Measurements from ENCODE around the gene PFKFB3. TPM values are rescaled to one million over a fixed set of nuclear protein-coding genes. Genes with fewer than 3 reads are reported as not detected.

PFKFB3 gene
- total and polyA plus RNA-seq, 9 of the 15 experiments (the other 6 are each of a cell fraction or from before 2014, with no cell fraction given) = 0.46 to 21.6 (median 7.8) TPM

DNA sequence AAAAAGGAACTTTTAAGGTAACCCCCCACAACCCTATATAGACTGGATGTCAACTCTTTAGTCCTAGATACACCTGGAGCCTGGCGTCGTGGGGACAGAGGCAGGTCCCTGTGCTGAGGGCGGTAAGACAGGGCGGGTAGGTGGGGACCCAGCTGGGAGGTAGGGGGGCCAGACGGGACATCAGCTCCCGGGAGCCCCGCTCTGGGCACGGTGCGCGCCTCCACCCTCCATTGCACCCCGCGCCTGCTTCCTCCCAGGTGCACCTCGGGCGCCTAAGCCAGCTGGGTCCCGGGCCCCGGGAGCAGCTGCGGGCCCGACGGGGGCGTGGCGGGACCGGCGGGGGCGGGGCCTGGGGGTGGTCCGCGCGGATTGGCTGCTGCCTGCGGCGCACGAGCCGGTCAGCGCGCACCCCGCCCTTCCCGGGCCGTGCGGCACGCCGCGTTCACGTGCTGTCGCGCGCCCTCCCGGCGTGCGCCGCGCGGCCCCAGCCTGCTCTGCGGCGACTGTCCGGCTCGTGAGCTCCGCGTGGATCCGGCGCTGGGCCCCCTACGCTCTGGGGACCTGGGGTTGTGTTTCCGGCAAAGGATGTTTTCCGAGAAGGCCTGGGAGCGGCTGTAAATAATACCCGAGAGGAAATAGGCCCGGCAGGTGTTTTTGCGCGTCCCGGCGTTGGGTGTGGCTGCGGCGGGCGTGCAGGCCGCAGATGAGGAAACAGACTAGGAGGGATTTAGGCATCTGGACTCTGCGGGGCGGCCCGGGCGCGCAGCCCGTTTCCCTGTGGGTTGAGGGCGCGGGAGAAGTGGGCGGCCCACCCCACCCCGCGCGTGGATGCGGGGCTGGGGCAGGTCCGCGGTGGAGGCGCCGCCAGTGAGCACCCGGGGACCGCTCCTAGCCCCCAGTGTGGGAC is 39.1 kb upstream of the PFKFB3 start (continued):
- TF ChIP-seq, protein P1, sequence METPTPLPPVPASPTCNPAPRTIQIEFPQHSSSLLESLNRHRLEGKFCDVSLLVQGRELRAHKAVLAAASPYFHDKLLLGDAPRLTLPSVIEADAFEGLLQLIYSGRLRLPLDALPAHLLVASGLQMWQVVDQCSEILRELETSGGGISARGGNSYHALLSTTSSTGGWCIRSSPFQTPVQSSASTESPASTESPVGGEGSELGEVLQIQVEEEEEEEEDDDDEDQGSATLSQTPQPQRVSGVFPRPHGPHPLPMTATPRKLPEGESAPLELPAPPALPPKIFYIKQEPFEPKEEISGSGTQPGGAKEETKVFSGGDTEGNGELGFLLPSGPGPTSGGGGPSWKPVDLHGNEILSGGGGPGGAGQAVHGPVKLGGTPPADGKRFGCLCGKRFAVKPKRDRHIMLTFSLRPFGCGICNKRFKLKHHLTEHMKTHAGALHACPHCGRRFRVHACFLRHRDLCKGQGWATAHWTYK (CRISPR knock-in tag; IDR thresholded peaks at IDR 0.05) = no peak
- no peak for TF ChIP-seq CBX8 (IDR thresholded peaks at IDR 0.05; ENCODE audit: borderline replicate concordance, extremely low read depth, low read depth, low read length, poor library complexity, severe bottlenecking)
- TF ChIP-seq, protein P2, sequence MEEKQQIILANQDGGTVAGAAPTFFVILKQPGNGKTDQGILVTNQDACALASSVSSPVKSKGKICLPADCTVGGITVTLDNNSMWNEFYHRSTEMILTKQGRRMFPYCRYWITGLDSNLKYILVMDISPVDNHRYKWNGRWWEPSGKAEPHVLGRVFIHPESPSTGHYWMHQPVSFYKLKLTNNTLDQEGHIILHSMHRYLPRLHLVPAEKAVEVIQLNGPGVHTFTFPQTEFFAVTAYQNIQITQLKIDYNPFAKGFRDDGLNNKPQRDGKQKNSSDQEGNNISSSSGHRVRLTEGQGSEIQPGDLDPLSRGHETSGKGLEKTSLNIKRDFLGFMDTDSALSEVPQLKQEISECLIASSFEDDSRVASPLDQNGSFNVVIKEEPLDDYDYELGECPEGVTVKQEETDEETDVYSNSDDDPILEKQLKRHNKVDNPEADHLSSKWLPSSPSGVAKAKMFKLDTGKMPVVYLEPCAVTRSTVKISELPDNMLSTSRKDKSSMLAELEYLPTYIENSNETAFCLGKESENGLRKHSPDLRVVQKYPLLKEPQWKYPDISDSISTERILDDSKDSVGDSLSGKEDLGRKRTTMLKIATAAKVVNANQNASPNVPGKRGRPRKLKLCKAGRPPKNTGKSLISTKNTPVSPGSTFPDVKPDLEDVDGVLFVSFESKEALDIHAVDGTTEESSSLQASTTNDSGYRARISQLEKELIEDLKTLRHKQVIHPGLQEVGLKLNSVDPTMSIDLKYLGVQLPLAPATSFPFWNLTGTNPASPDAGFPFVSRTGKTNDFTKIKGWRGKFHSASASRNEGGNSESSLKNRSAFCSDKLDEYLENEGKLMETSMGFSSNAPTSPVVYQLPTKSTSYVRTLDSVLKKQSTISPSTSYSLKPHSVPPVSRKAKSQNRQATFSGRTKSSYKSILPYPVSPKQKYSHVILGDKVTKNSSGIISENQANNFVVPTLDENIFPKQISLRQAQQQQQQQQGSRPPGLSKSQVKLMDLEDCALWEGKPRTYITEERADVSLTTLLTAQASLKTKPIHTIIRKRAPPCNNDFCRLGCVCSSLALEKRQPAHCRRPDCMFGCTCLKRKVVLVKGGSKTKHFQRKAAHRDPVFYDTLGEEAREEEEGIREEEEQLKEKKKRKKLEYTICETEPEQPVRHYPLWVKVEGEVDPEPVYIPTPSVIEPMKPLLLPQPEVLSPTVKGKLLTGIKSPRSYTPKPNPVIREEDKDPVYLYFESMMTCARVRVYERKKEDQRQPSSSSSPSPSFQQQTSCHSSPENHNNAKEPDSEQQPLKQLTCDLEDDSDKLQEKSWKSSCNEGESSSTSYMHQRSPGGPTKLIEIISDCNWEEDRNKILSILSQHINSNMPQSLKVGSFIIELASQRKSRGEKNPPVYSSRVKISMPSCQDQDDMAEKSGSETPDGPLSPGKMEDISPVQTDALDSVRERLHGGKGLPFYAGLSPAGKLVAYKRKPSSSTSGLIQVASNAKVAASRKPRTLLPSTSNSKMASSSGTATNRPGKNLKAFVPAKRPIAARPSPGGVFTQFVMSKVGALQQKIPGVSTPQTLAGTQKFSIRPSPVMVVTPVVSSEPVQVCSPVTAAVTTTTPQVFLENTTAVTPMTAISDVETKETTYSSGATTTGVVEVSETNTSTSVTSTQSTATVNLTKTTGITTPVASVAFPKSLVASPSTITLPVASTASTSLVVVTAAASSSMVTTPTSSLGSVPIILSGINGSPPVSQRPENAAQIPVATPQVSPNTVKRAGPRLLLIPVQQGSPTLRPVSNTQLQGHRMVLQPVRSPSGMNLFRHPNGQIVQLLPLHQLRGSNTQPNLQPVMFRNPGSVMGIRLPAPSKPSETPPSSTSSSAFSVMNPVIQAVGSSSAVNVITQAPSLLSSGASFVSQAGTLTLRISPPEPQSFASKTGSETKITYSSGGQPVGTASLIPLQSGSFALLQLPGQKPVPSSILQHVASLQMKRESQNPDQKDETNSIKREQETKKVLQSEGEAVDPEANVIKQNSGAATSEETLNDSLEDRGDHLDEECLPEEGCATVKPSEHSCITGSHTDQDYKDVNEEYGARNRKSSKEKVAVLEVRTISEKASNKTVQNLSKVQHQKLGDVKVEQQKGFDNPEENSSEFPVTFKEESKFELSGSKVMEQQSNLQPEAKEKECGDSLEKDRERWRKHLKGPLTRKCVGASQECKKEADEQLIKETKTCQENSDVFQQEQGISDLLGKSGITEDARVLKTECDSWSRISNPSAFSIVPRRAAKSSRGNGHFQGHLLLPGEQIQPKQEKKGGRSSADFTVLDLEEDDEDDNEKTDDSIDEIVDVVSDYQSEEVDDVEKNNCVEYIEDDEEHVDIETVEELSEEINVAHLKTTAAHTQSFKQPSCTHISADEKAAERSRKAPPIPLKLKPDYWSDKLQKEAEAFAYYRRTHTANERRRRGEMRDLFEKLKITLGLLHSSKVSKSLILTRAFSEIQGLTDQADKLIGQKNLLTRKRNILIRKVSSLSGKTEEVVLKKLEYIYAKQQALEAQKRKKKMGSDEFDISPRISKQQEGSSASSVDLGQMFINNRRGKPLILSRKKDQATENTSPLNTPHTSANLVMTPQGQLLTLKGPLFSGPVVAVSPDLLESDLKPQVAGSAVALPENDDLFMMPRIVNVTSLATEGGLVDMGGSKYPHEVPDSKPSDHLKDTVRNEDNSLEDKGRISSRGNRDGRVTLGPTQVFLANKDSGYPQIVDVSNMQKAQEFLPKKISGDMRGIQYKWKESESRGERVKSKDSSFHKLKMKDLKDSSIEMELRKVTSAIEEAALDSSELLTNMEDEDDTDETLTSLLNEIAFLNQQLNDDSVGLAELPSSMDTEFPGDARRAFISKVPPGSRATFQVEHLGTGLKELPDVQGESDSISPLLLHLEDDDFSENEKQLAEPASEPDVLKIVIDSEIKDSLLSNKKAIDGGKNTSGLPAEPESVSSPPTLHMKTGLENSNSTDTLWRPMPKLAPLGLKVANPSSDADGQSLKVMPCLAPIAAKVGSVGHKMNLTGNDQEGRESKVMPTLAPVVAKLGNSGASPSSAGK (IDR thresholded peaks at IDR 0.05) = peak; percentile 89
